Adrenal gland (tissue), 12 donors: ENCODE measurements around the gene COL4A5. TPM values are rescaled to one million over a fixed set of nuclear protein-coding genes. Genes with fewer than 3 reads are reported as not detected.

Experiments used
- DNase-seq, 7 donors: peaks; one replicate each; pipeline ENCODE4 v3.0.0-alpha.2; 2019 to 2020
- H3K27ac ChIP-seq, 5 donors: fragments of 200-600 bp; sonication (generic) in 4 of 5; 1 replicate in 3 of 5; 2 replicates in 2 of 5; pipeline versions ENCODE4 v1.5.1 to v1.8.0; 2016 to 2020; ENCODE audit warnings: mild to moderate bottlenecking in 1 of 5
- H3K27me3 ChIP-seq: fragments of 200-600 bp; 2 replicates; pipeline ENCODE4 v1.8.0; 2021
- H3K36me3 ChIP-seq, 2 donors: fragments of 200-600 bp; replicated peaks in 1 of 2; 1 replicate in 1 of 2; 2 replicates in 1 of 2; pipeline versions ENCODE4 v1.5.1 to v1.8.0; 2018 to 2022
- H3K4me1 ChIP-seq, 2 donors: fragments of 200-600 bp; replicated peaks in 1 of 2; 1 replicate in 1 of 2; 2 replicates in 1 of 2; pipeline versions ENCODE4 v1.5.1 to v1.8.0; 2018 to 2021
- H3K4me3 ChIP-seq, 4 donors: fragments of 200-600 bp; sonication (generic) in 3 of 4; one replicate each; pipeline ENCODE4 v1.5.1; 2016 to 2018
- H3K9me3 ChIP-seq, 3 donors: fragments of 200-600 bp; sonication (generic) in 1 of 3; replicated peaks in 1 of 3; 1 replicate in 2 of 3; 2 replicates in 1 of 3; pipeline versions ENCODE4 v1.5.1 to v1.8.0; 2016 to 2021
- CTCF ChIP-seq, 6 experiments: fragments of 450-650 bp in 4 of 6; fragments of 200-600 bp in 2 of 6; sonication (generic) in 1 of 6; IDR thresholded peaks; 1 replicate in 5 of 6; 2 replicates in 1 of 6; pipeline versions ENCODE4 v1.5.1 to v1.8.0; 2016 to 2021; ENCODE audit warnings: antibody characterized with exemption in 6 of 6, mild to moderate bottlenecking in 2 of 6, moderate library complexity in 1 of 6
- POLR2A ChIP-seq, 2 donors: fragments of 450-650 bp; IDR thresholded peaks; one replicate each; pipeline ENCODE4 v1.6.1; 2017; ENCODE audit warnings: antibody characterized with exemption in 2 of 2, mild to moderate bottlenecking in 2 of 2, moderate library complexity in 1 of 2
- WGBS, 4 donors: extraction: QIAGEN DNeasy Blood & Tissue Kit in 2 of 4; methylation state at CpG; one replicate each; pipeline versions ENCODE4 v1.1.5 to v1.1.7; 2013 to 2017; 5-methylcytosine and 5-hydroxymethylcytosine counted together
- intact Hi-C, 2 donors: fragments of 100-400 bp; cut with DNase I; formaldehyde crosslinking; loops; one replicate each; pipeline versions ENCODE4 v1.14.1 to v1.15.0; 2022 to 2023
- polyA plus RNA-seq, 3 donors: library from polyadenylated mRNA; stranded (reverse); fragments of 200-250 nt in 2 of 3; fragments of 350-450 nt in 1 of 3; fragmentation: Illumina TruSeq in 1 of 3; extraction: RNeasy Lipid Tissue Mini Kit (QIAGEN cat#74804) in 1 of 3; gene quantifications; one replicate each; pipeline ENCODE4 v1.2.3, GENCODE V29; 2013 to 2014
- total RNA-seq, 9 donors: library from RNA; depleted of rRNA in 4 of 9; stranded (reverse); fragments of >200 nt in 4 of 9; fragments of 120-200 nt in 1 of 9; fragmentation: NEBNext Ultra II Directional in 1 of 9; extraction: Animal tissue kit (Norgen Biotek cat#: 25700) in 1 of 9; gene quantifications; one replicate each; pipeline versions ENCODE4 v1.1.0 to v1.2.4, GENCODE V29; 2013 to 2023
- donor health status: healthy with polysubstance abuse.
- donor health status: Bipolar disorder and iron deficiency.
- donor health status: DM: yes; HTN: yes; CAD: no.
- donor health status: DM: no; HTN: no; CAD: no.
- donor health status: DM: no; HTN: no; CAD: no.
- donor health status: DM: yes; HTN: yes; CAD: no.

The COL4A5 gene
- total and polyA plus RNA-seq, 12 donors, result 4.0 to 25.2 (median 12.6) TPM

DNA sequence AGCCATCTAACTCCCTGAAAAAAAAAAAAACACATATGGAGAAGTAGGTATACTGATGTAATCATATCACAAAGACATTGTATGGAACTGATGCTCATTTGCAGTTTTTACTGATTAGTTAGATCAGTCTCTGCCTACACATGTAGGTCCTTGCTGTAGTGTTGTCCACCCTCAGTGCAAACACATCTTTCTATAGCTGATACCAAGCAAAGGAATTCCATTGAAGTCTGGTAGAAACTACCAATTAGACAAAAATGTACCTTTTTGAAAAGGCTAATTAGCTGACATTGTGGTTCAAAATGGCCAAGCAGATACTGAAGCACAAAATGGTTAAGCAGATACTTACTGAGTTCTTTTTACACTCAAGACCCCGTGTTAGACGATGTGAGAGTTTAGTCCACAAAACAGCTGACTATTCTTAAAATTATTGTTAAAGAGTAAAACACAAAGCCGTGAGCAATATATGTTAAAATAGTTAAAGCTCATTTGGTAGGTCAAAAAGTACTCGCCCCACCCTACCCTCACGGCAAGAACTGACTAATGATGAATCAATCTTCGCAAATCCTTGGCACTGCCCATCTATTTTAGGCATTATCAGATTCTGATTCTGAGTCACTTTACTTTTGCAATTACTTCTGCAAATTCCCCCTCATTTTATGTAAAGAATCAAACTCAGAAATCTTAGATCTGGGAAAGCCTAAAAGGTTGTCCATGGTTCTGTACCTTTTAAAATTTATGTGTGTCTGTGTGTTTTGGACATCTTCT, 41.8 kb upstream of the COL4A5 start:
- intact Hi-C loops, result no loop called here
- Histone ChIP-seq H3K36me3 (no peaks in the 10 kb centered on the region), H3K4me1 (no peaks in the 10 kb centered on the region), H3K4me3 (no peak overlapping the region), H3K27ac (no peak overlapping the region), H3K9me3 (no peaks in the 10 kb centered on the region), H3K27me3 (no peaks in the 10 kb centered on the region)
- peak in 1 of 7 donors; percentile 8 for DNase-seq
- TF ChIP-seq POLR2A (IDR thresholded peaks at IDR 0.05) (no peak), CTCF (IDR thresholded peaks at IDR 0.05) (no peak)
- WGBS, 4 donors, result 57 to 61% (median 58%) methylated on average over 6 of the region's 6 CpGs

GRCh38 chrX:108399418-108400165, 40.0 kb upstream of the COL4A5 start:
- TF ChIP-seq CTCF (IDR thresholded peaks at IDR 0.05) (no peak), POLR2A (IDR thresholded peaks at IDR 0.05) (no peak)
- intact Hi-C loops, result no loop called here
- H3K27me3 ChIP-seq, result peaks cover 11% of the 10 kb centered on the region
- no peak for DNase-seq
- H3K4me1 ChIP-seq, result no peaks in the 10 kb centered on the region
- H3K27ac ChIP-seq, result no peak overlapping the region
- no peaks in the 10 kb centered on the region for H3K9me3 ChIP-seq
- 33 to 66% (median 52%) methylated on average over 1 of the region's 1 CpG for WGBS, 4 donors
- H3K4me3 ChIP-seq, result no peak overlapping the region
- H3K36me3 ChIP-seq, result no peaks in the 10 kb centered on the region

GRCh38 chrX:108412783-108413182, 26.9 kb upstream of the COL4A5 start:
- no peak overlapping the region for H3K4me3 ChIP-seq
- H3K9me3 ChIP-seq, result no peaks in the 10 kb centered on the region
- H3K27me3 ChIP-seq, result peaks cover 9% of the 10 kb centered on the region
- DNase-seq, result no peak
- intact Hi-C loops, result no loop called here
- TF ChIP-seq CTCF (IDR thresholded peaks at IDR 0.05), result no peak
- TF ChIP-seq POLR2A (IDR thresholded peaks at IDR 0.05), result no peak
- no peaks in the 10 kb centered on the region for H3K4me1 ChIP-seq
- no peaks in the 10 kb centered on the region for H3K36me3 ChIP-seq
- no peak overlapping the region for H3K27ac ChIP-seq

DNA sequence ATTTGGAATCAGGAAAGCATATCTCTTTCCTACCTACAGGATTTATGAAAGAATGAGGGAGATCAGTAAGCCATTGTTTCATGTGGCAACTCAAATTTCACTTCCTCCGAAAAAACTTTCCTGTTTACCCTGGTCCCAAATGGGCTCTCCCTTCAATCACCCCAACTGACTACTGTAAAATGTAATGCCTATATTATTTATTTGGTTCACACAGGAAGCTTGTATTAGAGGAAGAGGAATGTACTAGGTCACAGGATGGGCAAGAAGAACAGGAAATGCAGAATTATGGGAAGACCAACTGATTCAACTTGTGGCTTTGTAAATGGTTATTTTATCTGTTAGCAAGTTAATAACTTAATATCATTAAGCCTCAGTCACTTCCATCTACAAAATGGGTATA, 24.5 kb upstream of the COL4A5 start:
- no peaks in the 10 kb centered on the region for H3K9me3 ChIP-seq
- 56 to 68% (median 60%) methylated on average over 1 of the region's 1 CpG for WGBS, 4 donors
- no peaks in the 10 kb centered on the region for H3K4me1 ChIP-seq
- DNase-seq, result no peak
- H3K27ac ChIP-seq, result no peak overlapping the region
- intact Hi-C loops, result no loop called here
- no peaks in the 10 kb centered on the region for H3K36me3 ChIP-seq
- TF ChIP-seq CTCF (IDR thresholded peaks at IDR 0.05) (no peak), POLR2A (IDR thresholded peaks at IDR 0.05) (no peak)
- H3K27me3 ChIP-seq, result no peaks in the 10 kb centered on the region
- H3K4me3 ChIP-seq, result no peak overlapping the region
